ENCODE results near the gene PATL1. TPM values are rescaled to one million over a fixed set of nuclear protein-coding genes. Genes with fewer than 3 reads are reported as not detected.
A peak's percentile ranks its signal among the peaks of the same experiment; 100 is the strongest.

The PATL1 gene
- total RNA-seq, 1 donor from 2014 or later: 37.4 TPM

GRCh38 chr11:59660621-59661020, 8.2 kb downstream of the PATL1 start:
- no peaks in the 10 kb centered on the region for H3K4me1 Mint-ChIP-seq (ENCODE audit: unreplicated experiment)
- no peaks in the 10 kb centered on the region for H3K9me3 Mint-ChIP-seq
- peaks cover 31% of the 10 kb centered on the region for H3K36me3 Mint-ChIP-seq
- H3K4me3 Mint-ChIP-seq: no peak overlapping the region
- no peaks in the 10 kb centered on the region for H3K27me3 Mint-ChIP-seq
- TF ChIP-seq, protein P1, sequence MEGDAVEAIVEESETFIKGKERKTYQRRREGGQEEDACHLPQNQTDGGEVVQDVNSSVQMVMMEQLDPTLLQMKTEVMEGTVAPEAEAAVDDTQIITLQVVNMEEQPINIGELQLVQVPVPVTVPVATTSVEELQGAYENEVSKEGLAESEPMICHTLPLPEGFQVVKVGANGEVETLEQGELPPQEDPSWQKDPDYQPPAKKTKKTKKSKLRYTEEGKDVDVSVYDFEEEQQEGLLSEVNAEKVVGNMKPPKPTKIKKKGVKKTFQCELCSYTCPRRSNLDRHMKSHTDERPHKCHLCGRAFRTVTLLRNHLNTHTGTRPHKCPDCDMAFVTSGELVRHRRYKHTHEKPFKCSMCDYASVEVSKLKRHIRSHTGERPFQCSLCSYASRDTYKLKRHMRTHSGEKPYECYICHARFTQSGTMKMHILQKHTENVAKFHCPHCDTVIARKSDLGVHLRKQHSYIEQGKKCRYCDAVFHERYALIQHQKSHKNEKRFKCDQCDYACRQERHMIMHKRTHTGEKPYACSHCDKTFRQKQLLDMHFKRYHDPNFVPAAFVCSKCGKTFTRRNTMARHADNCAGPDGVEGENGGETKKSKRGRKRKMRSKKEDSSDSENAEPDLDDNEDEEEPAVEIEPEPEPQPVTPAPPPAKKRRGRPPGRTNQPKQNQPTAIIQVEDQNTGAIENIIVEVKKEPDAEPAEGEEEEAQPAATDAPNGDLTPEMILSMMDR (conservative IDR thresholded peaks at IDR 0.05): no peak
- no peak for DNase-seq (ENCODE audit: extremely low spot score, unreplicated experiment)
- peak overlapping the region; percentile 46 for H3K27ac Mint-ChIP-seq

GRCh38 chr11:59659981-59660380, 8.9 kb downstream of the PATL1 start:
- TF ChIP-seq, protein P1 (conservative IDR thresholded peaks at IDR 0.05): no peak
- DNase-seq (ENCODE audit: extremely low spot score, unreplicated experiment): no peak
- H3K36me3 Mint-ChIP-seq: peaks cover 30% of the 10 kb centered on the region
- no peaks in the 10 kb centered on the region for H3K27me3 Mint-ChIP-seq
- H3K4me3 Mint-ChIP-seq: peak overlapping the region; percentile 14
- H3K4me1 Mint-ChIP-seq (ENCODE audit: unreplicated experiment): no peaks in the 10 kb centered on the region
- H3K27ac Mint-ChIP-seq: peak overlapping the region; percentile 46
- H3K9me3 Mint-ChIP-seq: no peaks in the 10 kb centered on the region

DNA sequence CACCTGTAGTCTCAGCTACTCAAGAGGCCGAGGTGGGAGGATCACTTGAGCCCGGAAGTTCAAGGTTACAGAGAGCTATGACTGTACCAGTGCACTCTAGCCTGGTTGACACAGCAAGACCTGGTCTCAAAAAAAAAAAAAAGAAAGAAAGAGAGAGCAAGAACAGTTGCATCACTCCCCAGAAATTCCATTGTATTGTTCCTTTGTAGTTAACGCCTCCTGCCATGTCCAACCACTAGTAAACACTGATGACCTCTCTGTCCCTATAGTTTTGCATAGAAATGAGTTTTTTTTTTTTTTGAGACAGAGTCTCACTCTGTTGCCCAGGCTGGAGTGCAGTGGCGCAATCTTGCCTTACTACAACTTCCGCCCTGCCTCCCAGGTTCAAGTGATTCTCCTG, 10.8 kb downstream of the PATL1 start:
- no peak overlapping the region for H3K27ac Mint-ChIP-seq
- H3K4me3 Mint-ChIP-seq: no peak overlapping the region
- DNase-seq (ENCODE audit: extremely low spot score, unreplicated experiment): no peak
- H3K27me3 Mint-ChIP-seq: no peaks in the 10 kb centered on the region
- no peaks in the 10 kb centered on the region for H3K4me1 Mint-ChIP-seq (ENCODE audit: unreplicated experiment)
- TF ChIP-seq, protein P1 (conservative IDR thresholded peaks at IDR 0.05): no peak
- H3K36me3 Mint-ChIP-seq: peaks cover 32% of the 10 kb centered on the region
- H3K9me3 Mint-ChIP-seq: no peaks in the 10 kb centered on the region

DNA sequence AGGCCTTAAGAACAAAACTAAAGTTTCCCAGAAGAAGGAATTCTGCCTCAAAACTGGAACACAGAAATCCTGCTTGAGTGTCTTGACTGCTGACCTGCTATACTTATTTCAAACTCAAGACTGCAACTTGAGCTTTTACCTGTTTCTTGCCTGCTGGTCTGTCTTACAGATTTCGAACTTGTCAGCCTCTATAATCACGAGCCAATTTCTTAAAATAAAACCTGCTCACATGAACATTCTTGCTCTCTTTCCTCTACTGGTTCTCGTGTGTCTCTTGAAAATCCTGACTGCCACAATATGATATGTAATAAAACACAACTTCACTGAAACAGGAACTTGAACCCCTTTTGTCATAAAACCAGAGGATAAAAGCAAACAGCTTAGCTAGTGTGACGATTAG, 13.9 kb downstream of the PATL1 start:
- Mint-ChIP-seq H3K4me3 (no peak overlapping the region), H3K9me3 (no peaks in the 10 kb centered on the region), H3K36me3 (peaks cover 40% of the 10 kb centered on the region), H3K4me1 (ENCODE audit: unreplicated experiment) (no peaks in the 10 kb centered on the region), H3K27me3 (no peaks in the 10 kb centered on the region), H3K27ac (no peak overlapping the region)
- DNase-seq (ENCODE audit: extremely low spot score, unreplicated experiment): no peak
- TF ChIP-seq, protein P1 (conservative IDR thresholded peaks at IDR 0.05): no peak

GRCh38 chr11:59647245-59647980, 21.4 kb downstream of the PATL1 start:
- TF ChIP-seq, protein P1 (conservative IDR thresholded peaks at IDR 0.05): no peak
- H3K27ac Mint-ChIP-seq: no peak overlapping the region
- no peak for DNase-seq (ENCODE audit: extremely low spot score, unreplicated experiment)
- H3K9me3 Mint-ChIP-seq: no peaks in the 10 kb centered on the region
- H3K27me3 Mint-ChIP-seq: no peaks in the 10 kb centered on the region
- H3K4me1 Mint-ChIP-seq (ENCODE audit: unreplicated experiment): no peaks in the 10 kb centered on the region
- no peak overlapping the region for H3K4me3 Mint-ChIP-seq
- H3K36me3 Mint-ChIP-seq: peaks cover 56% of the 10 kb centered on the region

Measured in type B pancreatic cell (in vitro differentiated cells).